Cardiac muscle cell (in vitro differentiated cells and primary cell): Measurements from ENCODE around the gene LMBR1. TPM values are rescaled to one million over a fixed set of nuclear protein-coding genes. Genes with fewer than 3 reads are reported as not detected.
A peak's percentile ranks its signal among the peaks of the same experiment; 100 is the strongest.

Experiments
- DNase-seq, 2 donors: peaks; one replicate each; pipeline versions ENCODE4 v3.0.0 to v3.0.0-alpha.2; 2010 to 2017; ENCODE audit warnings: low read depth in 1 of 2, low spot score in 1 of 2
- H3K27ac ChIP-seq: fragments of 200-600 bp; sonication (generic); 2 replicates; pipeline ENCODE4 v1.5.1; 2016
- H3K27me3 ChIP-seq: fragments of 200-600 bp; sonication (generic); 2 replicates; pipeline ENCODE4 v1.6.0; 2016; ENCODE audit warnings: control low read depth
- H3K36me3 ChIP-seq: fragments of 200-600 bp; sonication (generic); 2 replicates; pipeline ENCODE4 v1.5.1; 2016; ENCODE audit warnings: control low read depth
- H3K4me1 ChIP-seq: fragments of 200-600 bp; sonication (generic); 2 replicates; pipeline ENCODE4 v1.8.1; 2017; ENCODE audit warnings: low read depth, mild to moderate bottlenecking, mixed run types
- H3K4me3 ChIP-seq: fragments of 200-600 bp; sonication (generic); 2 replicates; pipeline ENCODE4 v1.5.1; 2016; ENCODE audit warnings: mild to moderate bottlenecking
- H3K9me3 ChIP-seq: fragments of 200-600 bp; sonication (generic); 2 replicates; pipeline ENCODE4 v1.5.1; 2017; ENCODE audit warnings: low read depth, mild to moderate bottlenecking, control low read depth
- CTCF ChIP-seq: IDR thresholded peaks from 2 replicates; pipeline ENCODE4 v1.5.1; 2012; ENCODE audit warnings: low read depth, mild to moderate bottlenecking, low read length
- polyA plus RNA-seq: library from polyadenylated mRNA; unstranded; fragments of >200 nt; fragmentation: Nextera tagmentation; extraction: Ambion mirVana; gene quantifications from 2 replicates; pipeline ENCODE4 v1.2.1, GENCODE V29; 2016
- total RNA-seq: library from RNA; depleted of rRNA; stranded (reverse); fragments of >200 nt; gene quantifications from 2 replicates; pipeline ENCODE4 v1.2.3, GENCODE V29; 2016

Gene LMBR1
- total and polyA plus RNA-seq, 2 experiments from 2014 or later: 49.9 to 78.0 TPM

- peak overlapping the region; percentile 4 for H3K4me3 ChIP-seq
- no peaks in the 10 kb centered on the region for H3K27me3 ChIP-seq
- H3K36me3 ChIP-seq: no peaks in the 10 kb centered on the region
- no peaks in the 10 kb centered on the region for H3K9me3 ChIP-seq
- H3K4me1 ChIP-seq: peaks cover 29% of the 10 kb centered on the region
- DNase-seq: peak in 1 of 2 donors; percentile 36
- no peak for TF ChIP-seq CTCF
- H3K27ac ChIP-seq: peak overlapping the region; percentile 87
Observed at GRCh38 chr7:156842740-156843140, 50.2 kb downstream of the LMBR1 start.

- H3K36me3 ChIP-seq: no peaks in the 10 kb centered on the region
- H3K9me3 ChIP-seq: no peaks in the 10 kb centered on the region
- peak; percentile 21 to 31 for DNase-seq
- peak overlapping the region; percentile 87 for H3K27ac ChIP-seq
- no peak for TF ChIP-seq CTCF
- H3K27me3 ChIP-seq: no peaks in the 10 kb centered on the region
- H3K4me3 ChIP-seq: peak overlapping the region; percentile 4
- peaks cover 29% of the 10 kb centered on the region for H3K4me1 ChIP-seq
Observed at GRCh38 chr7:156842317-156842716, 50.7 kb downstream of the LMBR1 start.

GRCh38 chr7:156841497-156841896, 51.5 kb downstream of the LMBR1 start:
- Histone ChIP-seq H3K27ac (peak overlapping the region; percentile 87), H3K4me3 (no peak overlapping the region), H3K9me3 (no peaks in the 10 kb centered on the region), H3K27me3 (no peaks in the 10 kb centered on the region), H3K4me1 (peaks cover 35% of the 10 kb centered on the region), H3K36me3 (no peaks in the 10 kb centered on the region)
- TF ChIP-seq CTCF: no peak
- no peak for DNase-seq

- no peak for TF ChIP-seq CTCF
- H3K4me3 ChIP-seq: no peak overlapping the region
- H3K9me3 ChIP-seq: no peaks in the 10 kb centered on the region
- H3K27ac ChIP-seq: no peak overlapping the region
- DNase-seq: no peak
- H3K36me3 ChIP-seq: no peaks in the 10 kb centered on the region
- H3K4me1 ChIP-seq: peaks cover 40% of the 10 kb centered on the region
- H3K27me3 ChIP-seq: no peaks in the 10 kb centered on the region
Observed at GRCh38 chr7:156840134-156840533, 52.8 kb downstream of the LMBR1 start.

GRCh38 chr7:156836443-156836842, 56.5 kb downstream of the LMBR1 start:
- H3K27ac ChIP-seq: peak overlapping the region; percentile 38
- no peak for DNase-seq
- H3K9me3 ChIP-seq: no peaks in the 10 kb centered on the region
- H3K4me3 ChIP-seq: no peak overlapping the region
- H3K4me1 ChIP-seq: peaks cover 17% of the 10 kb centered on the region
- no peaks in the 10 kb centered on the region for H3K36me3 ChIP-seq
- no peak for TF ChIP-seq CTCF
- no peaks in the 10 kb centered on the region for H3K27me3 ChIP-seq

- no peaks in the 10 kb centered on the region for H3K27me3 ChIP-seq
- H3K36me3 ChIP-seq: no peaks in the 10 kb centered on the region
- H3K4me1 ChIP-seq: peaks cover 11% of the 10 kb centered on the region
- no peak for DNase-seq
- H3K4me3 ChIP-seq: no peak overlapping the region
- TF ChIP-seq CTCF: no peak
- H3K27ac ChIP-seq: no peak overlapping the region
- no peaks in the 10 kb centered on the region for H3K9me3 ChIP-seq
Observed at GRCh38 chr7:156834462-156834861, 58.5 kb downstream of the LMBR1 start.
